NCI-H748 (cell line): ENCODE measurements around the gene CDRT15.
"Not testable (repeated sequence)": the region's sequence is repeated elsewhere in the genome, so short reads cannot be mapped to it uniquely, and the experiment has no call there.

ENCODE experiments used
- DNase-seq: peaks from one replicate; lab custom pipeline; 2025; ENCODE audit not compliant: unreplicated experiment; lab: John Stamatoyannopoulos, UW

Gene CDRT15

GRCh38 chr17:14236762-14237161 lies at the start of gene CDRT15:
CDRT15 (minus strand) TSS chr17:14236862; CDS start chr17:14236833, 29 bp downstream.
- DNase-seq = not testable (repeated sequence)

- DNase-seq = no peak
These were observed 46.1 kb upstream of the CDRT15 start for GRCh38 chr17:14282726-14283125.

GRCh38 chr17:14281530-14281929 lies 44.9 kb upstream of the CDRT15 start:
- DNase-seq = no peak

- DNase-seq = no peak
These were observed 40.0 kb upstream of the CDRT15 start for GRCh38 chr17:14276535-14277250.

GRCh38 chr17:14270508-14270907 lies 33.8 kb upstream of the CDRT15 start:
- DNase-seq = no peak

GRCh38 chr17:14269473-14269872 lies 32.8 kb upstream of the CDRT15 start:
- DNase-seq = no peak

- no peak for DNase-seq
These were observed 31.6 kb upstream of the CDRT15 start for GRCh38 chr17:14268264-14268663.

GRCh38 chr17:14261406-14261805 lies 24.7 kb upstream of the CDRT15 start:
- DNase-seq = no peak

GRCh38 chr17:14245629-14246028 lies 9.0 kb upstream of the CDRT15 start:
- no peak for DNase-seq

- DNase-seq = no peak
These were observed 8.3 kb upstream of the CDRT15 start for GRCh38 chr17:14245002-14245401.

GRCh38 chr17:14239271-14239670 lies 2.6 kb upstream of the CDRT15 start:
- not testable (repeated sequence) for DNase-seq

- DNase-seq = not testable (repeated sequence)
These were observed 630 bp downstream of the CDRT15 start for GRCh38 chr17:14236032-14236431.

GRCh38 chr17:14235047-14235446 lies 1.6 kb downstream of the CDRT15 start:
- not testable (repeated sequence) for DNase-seq

- not testable (repeated sequence) for DNase-seq
These were observed 5.5 kb downstream of the CDRT15 start for GRCh38 chr17:14231187-14231586.

- DNase-seq = no peak
These were observed 7.8 kb downstream of the CDRT15 start for GRCh38 chr17:14228903-14229302.

GRCh38 chr17:14227052-14227451 lies 9.6 kb downstream of the CDRT15 start:
- DNase-seq = no peak

GRCh38 chr17:14225254-14225980 lies 11.2 kb downstream of the CDRT15 start:
- no peak for DNase-seq

- DNase-seq = no peak
These were observed 14.1 kb downstream of the CDRT15 start for GRCh38 chr17:14222611-14223010.

- DNase-seq = no peak
These were observed 22.4 kb downstream of the CDRT15 start for GRCh38 chr17:14214271-14214670.

GRCh38 chr17:14212401-14212800 lies 24.3 kb downstream of the CDRT15 start:
- DNase-seq = no peak

GRCh38 chr17:14211801-14212200 lies 24.9 kb downstream of the CDRT15 start:
- DNase-seq = no peak

GRCh38 chr17:14211246-14211645 lies 25.4 kb downstream of the CDRT15 start:
- no peak for DNase-seq
